ENCODE data around the gene NPTN.

- TF ChIP-seq POLR2AphosphoS5 (IDR thresholded peaks at IDR 0.05; ENCODE audit: low read depth, low read length) (no peak), POLR2A (IDR thresholded peaks at IDR 0.05; ENCODE audit: low read depth, low read length) (no peak), TAF1 (IDR thresholded peaks at IDR 0.05; ENCODE audit: low read depth, low read length) (no peak), SPI1 (IDR thresholded peaks at IDR 0.05; ENCODE audit: low read depth, low read length) (no peak), PAX5 (IDR thresholded peaks at IDR 0.05; ENCODE audit: insufficient read depth, low read length, severe bottlenecking) (no peak), POU2F2 (IDR thresholded peaks at IDR 0.05; ENCODE audit: low read depth, low read length) (no peak)
Observed at GRCh38 chr15:73596174-73596573, 37.0 kb downstream of the NPTN start.

Data from GM12891 (cell line).